HFF-Myc (cell line): ENCODE measurements around the gene PHC1.
"Not testable (repeated sequence)": the region's sequence is repeated elsewhere in the genome, so short reads cannot be mapped to it uniquely, and the experiment has no call there.

Experiments used
- DNase-seq: peaks from one replicate; pipeline ENCODE4 v3.0.0-alpha.2; 2011; ENCODE audit warnings: low read depth; ENCODE audit errors: extremely low read depth
- H3K4me3 ChIP-seq: replicated peaks from 2 replicates; pipeline ENCODE4 v1.5.1; 2011; ENCODE audit warnings: low read depth, mild to moderate bottlenecking, control low read depth, low read length
- CTCF ChIP-seq: IDR thresholded peaks from 2 replicates; pipeline ENCODE4 v1.5.1; 2012; ENCODE audit warnings: mild to moderate bottlenecking, low read depth, low read length, control low read depth; ENCODE audit errors: missing control alignments

Gene PHC1

GRCh38 chr12:8916154-8916553 lies 1.8 kb downstream of the PHC1 start:
- H3K4me3 ChIP-seq: peak overlapping the region; percentile 51; the same call in 1 of the 2 replicates
- no peak for DNase-seq
- TF ChIP-seq CTCF: no peak

- DNase-seq: no peak
- no peak overlapping the region for H3K4me3 ChIP-seq
- no peak for TF ChIP-seq CTCF
These were observed 2.7 kb downstream of the PHC1 start for GRCh38 chr12:8917031-8917430.

GRCh38 chr12:8917751-8918150 lies 3.4 kb downstream of the PHC1 start:
- no peak for TF ChIP-seq CTCF
- no peak overlapping the region for H3K4me3 ChIP-seq
- no peak for DNase-seq

GRCh38 chr12:8919643-8920042 lies 5.3 kb downstream of the PHC1 start:
- DNase-seq: not testable (repeated sequence)

GRCh38 chr12:8922544-8922943 lies 8.2 kb downstream of the PHC1 start:
- TF ChIP-seq CTCF: no peak
- no peak for DNase-seq

More at GRCh38 chr12:8919643-8920042, 5.3 kb downstream of the PHC1 start:
- not testable (repeated sequence) for H3K4me3 ChIP-seq

DNA sequence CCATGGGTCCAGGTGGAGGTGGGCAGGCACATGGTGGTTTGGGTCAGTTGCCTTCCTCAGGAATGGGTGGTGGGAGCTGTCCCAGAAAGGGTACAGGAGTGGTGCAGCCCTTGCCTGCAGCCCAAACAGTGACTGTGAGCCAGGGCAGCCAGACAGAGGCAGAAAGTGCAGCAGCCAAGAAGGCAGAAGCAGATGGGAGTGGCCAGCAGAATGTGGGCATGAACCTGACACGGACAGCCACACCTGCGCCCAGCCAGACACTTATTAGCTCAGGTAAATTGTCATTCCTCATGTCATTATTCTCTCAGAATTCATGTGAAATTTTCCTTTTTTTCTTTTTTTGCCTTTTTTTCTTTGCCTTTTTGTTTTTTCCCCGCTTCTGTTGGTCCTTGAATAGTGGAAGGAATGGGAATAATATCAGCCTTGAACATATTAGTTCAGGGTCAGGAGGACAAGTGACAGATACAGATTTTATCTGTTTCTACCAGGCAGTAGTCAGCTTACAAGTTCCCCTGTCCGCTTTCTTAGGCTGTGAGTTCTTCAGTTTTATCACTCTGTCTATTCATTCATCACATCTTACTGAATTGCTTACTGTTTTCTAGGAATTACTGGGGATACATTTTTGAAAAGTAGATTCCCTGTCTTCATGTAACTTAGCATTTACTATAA lies 16.5 kb downstream of the PHC1 start:
- not testable (repeated sequence) for H3K4me3 ChIP-seq, DNase-seq

More at GRCh38 chr12:8922544-8922943, 8.2 kb downstream of the PHC1 start:
- H3K4me3 ChIP-seq: no peak overlapping the region

DNA sequence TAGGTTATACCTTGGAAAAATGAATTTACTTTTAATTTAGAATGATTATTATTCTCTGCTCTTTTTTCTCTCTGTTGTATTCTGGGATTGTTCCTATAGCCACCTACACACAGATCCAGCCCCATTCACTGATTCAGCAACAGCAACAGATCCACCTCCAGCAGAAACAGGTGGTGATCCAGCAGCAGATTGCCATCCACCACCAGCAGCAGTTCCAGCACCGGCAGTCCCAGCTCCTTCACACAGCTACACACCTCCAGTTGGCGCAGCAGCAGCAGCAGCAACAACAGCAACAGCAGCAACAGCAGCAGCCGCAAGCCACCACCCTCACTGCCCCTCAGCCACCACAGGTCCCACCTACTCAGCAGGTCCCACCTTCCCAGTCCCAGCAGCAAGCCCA lies 18.2 kb downstream of the PHC1 start:
- not testable (repeated sequence) for H3K4me3 ChIP-seq, DNase-seq

DNA sequence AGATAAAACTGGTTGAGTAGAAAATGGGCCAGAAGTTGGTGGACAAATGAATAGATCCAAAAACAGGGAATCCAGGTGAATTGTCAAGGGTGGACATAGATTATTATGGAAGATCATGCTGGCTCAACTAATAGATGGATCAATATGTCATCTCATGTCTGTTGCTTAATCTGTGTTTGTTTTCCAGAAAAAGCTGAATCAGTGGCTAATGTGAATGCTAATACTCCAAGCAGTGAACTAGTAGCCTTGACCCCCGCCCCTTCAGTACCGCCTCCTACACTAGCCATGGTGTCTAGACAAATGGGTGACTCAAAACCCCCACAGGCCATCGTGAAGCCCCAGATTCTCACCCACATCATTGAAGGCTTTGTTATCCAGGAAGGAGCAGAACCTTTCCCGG lies 19.8 kb downstream of the PHC1 start:
- not testable (repeated sequence) for H3K4me3 ChIP-seq, DNase-seq

DNA sequence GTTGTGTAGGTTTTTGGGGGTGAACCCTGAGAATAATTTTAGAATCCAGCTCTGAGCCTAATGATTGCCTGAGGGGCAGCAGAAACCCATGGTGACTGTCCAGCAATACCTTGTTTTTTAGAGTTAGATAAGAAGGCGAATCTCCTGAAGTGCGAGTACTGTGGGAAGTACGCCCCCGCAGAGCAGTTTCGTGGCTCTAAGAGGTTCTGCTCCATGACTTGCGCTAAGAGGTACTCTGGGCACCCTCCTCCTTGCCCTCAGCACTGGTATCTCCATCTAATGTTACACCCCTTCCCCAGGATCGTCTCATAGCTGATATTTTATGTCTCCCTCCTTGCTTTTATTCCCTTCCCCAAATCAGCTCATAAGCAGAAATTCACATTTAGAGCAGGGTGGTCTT lies 22.4 kb downstream of the PHC1 start:
- TF ChIP-seq CTCF: no peak
- H3K4me3 ChIP-seq: no peak overlapping the region
- DNase-seq: no peak

- not testable (repeated sequence) for H3K4me3 ChIP-seq, DNase-seq
These were observed 23.6 kb downstream of the PHC1 start for GRCh38 chr12:8937842-8938442.
